Measurements from ENCODE around the gene LYRM4. TPM values are rescaled to one million over a fixed set of nuclear protein-coding genes. Genes with fewer than 3 reads are reported as not detected.

The LYRM4 gene
- total and polyA plus RNA-seq, 12 donors: 18.3 to 33.0 (median 24.5) TPM

- no peak for TF ChIP-seq CTCF (IDR thresholded peaks at IDR 0.05)
- intact Hi-C loops (cut with DNase I): loop anchor here in 3 of 10 donors (2.0 to 10.0 kb wide), 3 partner anchors 37 to 161 kb away; no protein-coding TSS in a partner anchor
- H3K36me3 ChIP-seq: no peaks in the 10 kb centered on the region
- H3K4me1 ChIP-seq: peaks cover 0 to 14% (median 0%) of the 10 kb centered on the region in 9 donors
- H3K9me3 ChIP-seq: no peaks in the 10 kb centered on the region
- H3K27ac ChIP-seq: no peak overlapping the region
- no peaks in the 10 kb centered on the region for H3K27me3 ChIP-seq
- ATAC-seq (no peak), DNase-seq (no peak)
- WGBS, 2 donors: 77 to 78% methylated on average over 5 of the region's 5 CpGs
- no peak overlapping the region for H3K4me3 ChIP-seq
These were observed 45.3 kb upstream of the LYRM4 start for GRCh38 chr6:5305968-5306626.

GRCh38 chr6:5303682-5304081 lies 42.9 kb upstream of the LYRM4 start:
- no peak overlapping the region for H3K4me3 ChIP-seq
- DNase-seq (no peak), ATAC-seq (no peak)
- H3K4me1 ChIP-seq: peaks cover 0 to 14% (median 0%) of the 10 kb centered on the region in 9 donors
- H3K36me3 ChIP-seq: no peaks in the 10 kb centered on the region
- no peaks in the 10 kb centered on the region for H3K27me3 ChIP-seq
- intact Hi-C loops (cut with DNase I): loop anchor here in 7 of 10 donors (2.0 to 10.0 kb wide), 7 partner anchors 86 to 931 kb away; no protein-coding TSS in a partner anchor
- TF ChIP-seq CTCF (IDR thresholded peaks at IDR 0.05): no peak
- WGBS, 2 donors: 93 to 95% methylated on average over 8 of the region's 8 CpGs
- H3K9me3 ChIP-seq: no peaks in the 10 kb centered on the region
- no peak overlapping the region for H3K27ac ChIP-seq

GRCh38 chr6:5302995-5303622 lies 42.4 kb upstream of the LYRM4 start:
- Histone ChIP-seq H3K27ac (no peak overlapping the region), H3K36me3 (no peaks in the 10 kb centered on the region), H3K9me3 (no peaks in the 10 kb centered on the region), H3K27me3 (no peaks in the 10 kb centered on the region), H3K4me1 (peaks cover 0 to 14% (median 0%) of the 10 kb centered on the region in 9 donors), H3K4me3 (no peak overlapping the region)
- intact Hi-C loops (cut with DNase I): loop anchor here in 7 of 10 donors (2.0 to 10.0 kb wide), 7 partner anchors 86 to 931 kb away; no protein-coding TSS in a partner anchor
- TF ChIP-seq CTCF (IDR thresholded peaks at IDR 0.05): peak; percentile 17 to 64 (median 56)
- DNase-seq: peak; percentile 22 to 23
- 56 to 69% methylated on average over 10 of the region's 10 CpGs for WGBS, 2 donors
- ATAC-seq: peak; percentile 11 to 92 (median 88)

- TF ChIP-seq CTCF (IDR thresholded peaks at IDR 0.05): no peak
- H3K36me3 ChIP-seq: no peaks in the 10 kb centered on the region
- no peak overlapping the region for H3K27ac ChIP-seq
- 65 to 68% methylated on average over 10 of the region's 10 CpGs for WGBS, 2 donors
- intact Hi-C loops (cut with DNase I): loop anchor here in 7 of 10 donors (2.0 to 10.0 kb wide), 7 partner anchors 85 to 930 kb away; no protein-coding TSS in a partner anchor
- ATAC-seq: peak in 4 of 8 donors; percentile 27 to 43 (median 38)
- H3K27me3 ChIP-seq: no peaks in the 10 kb centered on the region
- peaks cover 0 to 14% (median 0%) of the 10 kb centered on the region in 9 donors for H3K4me1 ChIP-seq
- no peak for DNase-seq
- H3K4me3 ChIP-seq: no peak overlapping the region
- H3K9me3 ChIP-seq: no peaks in the 10 kb centered on the region
These were observed 41.6 kb upstream of the LYRM4 start for GRCh38 chr6:5302220-5302946.

Measured in heart right ventricle (tissue), 16 donors.